Putamen (tissue), 1 donor: ENCODE measurements around the gene PRPF6.

Source experiments
- DNase-seq: peaks from one replicate; pipeline ENCODE4 v3.0.0-alpha.2; 2016; ENCODE audit warnings: low spot score

Gene PRPF6

DNA sequence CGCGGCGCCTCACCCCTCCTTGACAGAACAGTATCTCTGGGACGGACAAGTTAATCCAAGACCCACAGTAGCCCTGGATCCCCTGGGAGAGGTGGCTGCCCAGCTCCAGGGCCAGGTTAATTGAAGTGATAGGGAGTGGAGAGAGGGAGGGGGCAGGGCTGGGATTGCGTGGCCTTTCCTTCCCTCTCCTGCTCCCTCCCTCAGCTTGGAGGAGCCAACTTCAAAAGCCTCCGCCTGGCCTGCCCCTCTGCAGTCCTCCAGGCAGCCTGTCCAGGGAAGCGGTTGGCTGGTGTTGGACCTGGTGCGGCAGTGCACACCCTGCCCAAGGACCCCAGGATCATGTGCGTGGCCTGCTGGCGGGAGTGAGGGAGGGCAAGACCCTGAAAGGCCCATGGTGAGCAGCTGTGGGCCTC lies 55.0 kb downstream of the PRPF6 start, which contains the start of gene C20orf204:
TSS of gene C20orf204 (plus strand) at position 250 of the 413 bp plus-strand sequence. CDS start at position 392, 142 bp downstream.
- DNase-seq: no peak

DNA sequence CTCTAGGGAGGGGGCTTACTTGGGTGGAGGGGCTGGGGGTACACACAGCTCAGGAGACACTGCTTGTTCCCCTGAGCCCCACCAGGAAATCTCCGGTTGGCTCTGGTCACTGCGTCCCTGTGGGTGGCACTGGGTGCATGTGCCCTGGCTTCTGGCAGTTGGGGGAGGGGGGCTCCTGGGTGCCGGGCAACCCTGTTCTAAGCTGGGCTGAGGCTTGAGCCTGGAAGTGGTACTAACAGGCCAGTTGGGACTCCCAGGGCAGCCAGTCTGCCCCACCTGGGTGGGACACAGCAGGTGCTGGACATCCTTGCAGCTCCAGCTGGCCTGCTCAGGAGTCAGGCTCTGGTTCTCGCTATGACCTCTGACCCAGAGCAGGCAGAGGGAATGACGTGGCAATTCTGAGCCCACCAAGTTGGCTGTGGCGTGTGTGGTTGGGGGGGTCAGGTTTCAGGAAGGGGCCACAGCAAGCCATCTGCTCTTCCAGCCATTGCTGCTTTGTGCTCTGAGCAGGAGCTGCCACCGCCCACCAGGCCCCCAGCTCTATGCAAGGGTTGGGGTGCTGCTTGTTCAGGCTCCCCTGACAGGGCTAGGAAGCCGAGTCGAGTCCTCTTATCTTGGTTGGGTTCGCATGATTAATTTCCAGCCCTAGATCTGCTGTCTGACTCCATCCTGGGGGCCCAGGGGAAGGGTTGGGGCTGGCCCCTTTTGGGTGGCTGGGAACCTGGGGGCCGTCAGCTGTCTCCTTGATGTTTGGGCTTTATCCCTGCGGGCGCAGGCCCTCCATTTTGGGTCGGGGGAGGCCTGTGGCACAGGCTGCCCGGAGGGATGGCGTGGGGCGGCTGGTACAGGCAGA lies 55.6 kb downstream of the PRPF6 start:
- DNase-seq: no peak

DNA sequence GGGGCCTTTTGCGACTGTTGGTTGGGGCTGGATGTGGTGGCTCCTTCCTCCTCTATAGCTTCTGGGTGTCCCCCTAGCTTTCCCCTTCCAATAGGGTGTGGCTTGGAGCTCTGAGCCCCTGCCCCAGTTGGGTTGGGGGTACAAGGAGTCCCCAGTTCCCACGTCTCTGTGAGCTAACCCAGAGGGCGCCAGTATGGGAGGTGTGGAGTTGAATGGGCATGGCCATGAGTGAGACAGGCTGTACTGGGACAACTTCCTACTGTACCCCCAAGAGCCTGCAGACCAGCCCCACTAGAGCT lies 56.2 kb downstream of the PRPF6 start:
- no peak for DNase-seq

DNA sequence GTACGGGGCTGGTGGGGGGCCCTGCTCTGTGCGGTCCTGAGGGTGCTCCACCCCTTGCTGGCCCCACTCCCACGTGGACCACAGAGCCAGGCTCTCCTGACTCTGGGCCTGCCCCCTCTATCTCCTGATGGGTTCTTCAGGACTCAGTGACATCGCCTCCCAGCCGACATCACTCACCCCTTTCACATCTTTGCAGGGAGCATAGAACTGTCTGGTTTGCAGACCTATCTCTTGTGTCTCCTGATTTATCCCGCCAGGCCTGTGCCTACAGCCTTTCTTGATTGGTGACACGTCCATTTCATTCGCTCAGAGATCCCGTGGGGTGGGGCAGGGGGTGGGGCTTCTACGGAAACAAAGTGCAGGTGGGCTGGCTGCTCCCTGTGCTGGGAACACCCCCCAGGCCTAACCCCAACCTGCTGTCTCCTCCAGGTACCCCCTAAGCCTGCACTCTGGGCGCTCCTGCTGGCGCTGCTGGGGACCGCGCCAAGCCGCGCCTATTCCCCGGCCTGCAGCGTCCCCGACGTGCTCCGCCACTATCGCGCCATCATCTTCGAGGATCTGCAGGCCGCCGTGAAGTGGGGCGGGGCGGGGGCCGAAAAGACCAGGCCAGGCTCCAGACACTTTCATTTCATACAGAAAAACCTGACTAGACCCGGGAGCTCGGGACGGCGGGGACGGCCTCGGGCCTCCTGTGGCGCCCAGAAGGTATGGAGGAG lies 56.7 kb downstream of the PRPF6 start:
- DNase-seq: no peak

DNA sequence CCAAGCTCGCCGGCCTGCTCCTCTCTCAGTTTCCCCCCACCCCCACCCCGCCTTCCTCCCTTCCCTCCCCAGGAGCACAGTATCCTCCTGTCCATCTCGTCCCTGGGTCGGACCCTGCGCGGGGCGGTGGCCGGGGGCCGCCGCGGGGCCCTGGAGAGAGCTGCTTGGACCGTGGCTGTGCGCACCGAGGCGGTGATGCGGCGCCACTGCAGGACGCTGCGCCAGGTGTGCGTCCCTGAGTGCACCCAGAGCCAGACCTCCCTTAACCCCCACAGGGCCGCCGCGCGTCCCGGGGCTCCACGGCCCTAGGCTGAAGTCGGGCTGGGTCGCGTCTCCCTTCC lies 57.3 kb downstream of the PRPF6 start:
- no peak for DNase-seq

DNA sequence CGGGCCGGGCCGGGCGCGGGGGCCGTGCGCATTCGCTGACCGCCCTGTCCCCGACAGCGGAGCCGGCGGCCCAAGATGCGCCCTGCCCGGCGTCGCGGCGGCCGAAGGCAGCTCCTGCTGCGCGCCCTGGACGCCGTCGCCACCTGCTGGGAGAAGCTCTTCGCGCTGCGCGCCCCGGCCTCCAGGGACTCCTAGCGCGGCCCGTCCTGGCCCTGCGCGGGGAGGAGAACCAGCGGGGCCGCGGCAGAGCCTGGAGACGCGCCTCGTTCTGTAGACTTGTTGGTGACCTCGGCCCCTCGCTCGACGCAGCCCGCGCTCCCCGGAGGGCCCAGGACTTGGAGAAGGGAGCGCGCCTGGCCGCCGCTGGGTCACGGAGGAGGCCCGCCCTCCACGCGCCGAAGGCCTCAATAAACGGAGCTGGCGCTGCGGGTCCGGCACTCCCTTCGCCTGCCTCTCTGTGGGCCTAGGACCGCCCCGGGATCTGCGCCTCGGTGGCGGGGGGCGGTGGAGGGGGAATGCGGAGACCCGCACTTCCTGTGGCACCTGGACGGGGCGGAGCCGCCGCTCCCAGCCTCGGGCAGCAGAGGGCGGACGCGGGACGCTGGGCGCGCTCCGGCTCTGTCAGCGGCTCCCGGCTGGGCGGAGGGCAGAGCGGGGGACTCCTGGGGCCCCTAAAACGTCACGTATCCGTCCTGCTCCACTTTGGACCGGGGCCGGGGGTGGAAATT lies 57.8 kb downstream of the PRPF6 start:
- no peak for DNase-seq

DNA sequence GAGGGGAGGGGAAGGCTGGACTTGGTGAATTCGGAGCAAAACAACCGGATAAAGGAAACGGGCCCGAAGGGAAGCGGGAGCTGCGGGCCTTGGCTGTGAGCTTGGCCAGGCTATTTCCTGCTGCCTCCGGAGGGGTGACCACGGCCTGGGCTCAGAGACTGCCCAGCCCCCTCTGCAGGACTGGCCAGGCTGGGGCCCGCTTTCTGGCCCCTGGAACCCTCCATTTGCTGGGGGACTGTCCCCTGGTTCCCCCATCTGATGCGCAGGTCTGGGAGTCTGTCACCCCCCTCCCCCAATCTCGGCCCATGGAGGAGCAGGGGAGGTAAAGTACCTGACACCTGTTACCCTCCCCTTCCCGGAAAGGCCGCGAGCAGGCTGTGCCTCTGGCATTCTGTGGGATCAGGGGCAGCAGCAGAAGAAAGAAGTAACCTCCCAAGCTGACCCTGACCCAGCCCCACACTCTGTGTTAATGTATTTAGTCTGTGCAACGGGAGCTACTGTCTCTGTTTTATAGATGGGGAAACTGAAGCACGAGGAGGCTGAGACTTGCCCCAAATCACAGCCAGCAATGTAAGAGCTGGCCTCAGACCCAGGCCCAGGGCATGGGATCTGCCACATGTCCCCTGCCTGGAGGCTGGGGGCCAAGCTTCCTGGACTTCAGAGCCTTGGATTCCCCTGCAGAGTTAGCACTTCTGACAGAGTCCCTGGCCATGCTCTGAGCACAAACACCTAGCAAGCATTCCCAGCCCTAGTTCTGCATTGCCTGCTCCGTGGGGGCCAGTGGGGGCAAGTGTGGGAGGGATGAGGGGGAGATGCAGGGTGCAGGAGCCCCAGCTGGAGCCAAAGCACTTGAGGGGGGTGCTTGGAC lies 58.6 kb downstream of the PRPF6 start:
- DNase-seq: no peak

DNA sequence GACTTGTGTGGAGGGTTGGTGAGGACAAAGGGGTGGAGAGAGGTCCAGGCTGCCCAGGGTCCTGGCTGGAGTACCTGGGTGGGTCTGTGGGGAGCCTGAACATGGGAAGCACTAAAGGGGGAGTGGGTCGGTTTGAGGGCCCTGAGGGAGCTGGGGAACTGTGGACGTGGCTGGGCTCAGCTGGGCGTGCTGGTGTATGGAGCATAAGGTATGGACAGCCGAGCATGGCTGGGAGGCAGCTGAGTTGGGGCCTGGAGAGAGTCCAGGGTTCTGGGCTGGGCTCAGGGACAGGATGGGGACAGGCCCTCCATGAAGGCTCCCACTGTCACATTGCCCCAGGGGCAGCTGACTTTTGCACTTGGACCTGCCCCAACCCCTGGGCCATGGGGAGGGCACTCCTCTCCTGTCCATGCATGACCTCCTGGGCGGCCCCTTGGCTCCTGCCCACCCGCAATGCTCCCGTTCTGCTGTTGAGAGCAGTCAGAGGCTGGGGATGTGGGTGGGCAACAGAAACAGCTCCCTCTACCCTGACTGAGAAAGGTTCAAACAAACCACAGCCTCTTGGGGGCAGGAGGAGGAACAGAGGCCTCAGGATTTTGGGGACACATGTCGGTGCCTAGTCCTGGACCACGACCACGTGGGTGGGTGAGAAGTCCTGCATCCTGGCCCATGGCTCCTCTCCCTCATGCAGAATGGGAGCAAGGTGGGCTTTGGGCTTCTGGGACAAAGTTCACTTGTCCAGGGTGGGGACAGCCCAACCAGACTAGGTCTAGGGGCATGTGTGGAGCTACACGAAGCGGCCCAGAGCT lies 59.5 kb downstream of the PRPF6 start:
- no peak for DNase-seq

DNA sequence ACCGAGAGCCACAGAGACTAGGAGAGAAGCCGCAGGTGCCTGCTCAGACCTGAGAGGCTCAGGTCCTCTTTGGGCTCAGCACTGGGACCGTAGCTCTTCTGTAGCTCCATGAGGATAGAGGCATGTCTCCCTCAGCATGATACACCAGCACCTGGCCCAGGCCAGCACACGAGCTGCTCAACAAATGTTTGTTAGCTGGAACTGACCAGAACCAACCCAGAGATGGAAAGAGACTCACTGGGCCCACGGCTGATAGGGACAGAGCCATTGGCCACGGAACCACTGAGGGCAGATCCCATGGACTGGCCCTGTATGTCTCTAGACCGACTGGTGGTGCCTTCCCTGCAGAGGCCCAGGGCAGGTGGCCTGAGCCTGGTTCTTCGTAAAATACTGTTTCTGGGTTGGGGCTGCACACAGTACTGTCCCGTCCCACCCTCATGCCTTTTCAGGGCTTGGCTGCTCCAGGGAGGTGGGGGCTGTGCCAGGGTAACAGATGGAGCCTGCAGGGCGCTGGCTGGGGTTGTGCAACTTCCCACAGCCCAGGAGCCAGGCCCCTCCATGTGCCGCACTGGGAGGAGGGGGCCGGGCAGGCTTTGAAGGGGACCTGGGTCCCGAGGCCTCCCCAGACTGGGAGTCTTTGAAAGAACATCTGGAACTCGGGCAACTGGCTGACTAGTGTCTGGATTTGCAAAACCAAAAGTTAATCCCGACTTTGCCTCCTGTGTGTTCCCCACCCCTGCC lies 60.3 kb downstream of the PRPF6 start:
- DNase-seq: no peak

DNA sequence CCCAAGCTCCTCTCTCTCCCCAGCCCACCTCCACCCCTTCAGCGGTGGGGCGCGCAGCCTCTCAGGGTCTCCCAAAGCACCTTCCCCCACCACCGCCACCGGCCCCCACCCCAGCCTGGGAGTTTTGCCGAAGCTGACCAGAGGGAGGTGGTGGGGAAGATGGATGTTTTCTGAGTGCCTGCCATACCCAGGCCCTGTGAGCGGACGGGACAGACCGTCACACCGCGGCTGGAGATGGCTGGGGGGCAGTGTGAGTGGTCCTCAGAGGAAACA lies 60.8 kb downstream of the PRPF6 start:
- no peak for DNase-seq

DNA sequence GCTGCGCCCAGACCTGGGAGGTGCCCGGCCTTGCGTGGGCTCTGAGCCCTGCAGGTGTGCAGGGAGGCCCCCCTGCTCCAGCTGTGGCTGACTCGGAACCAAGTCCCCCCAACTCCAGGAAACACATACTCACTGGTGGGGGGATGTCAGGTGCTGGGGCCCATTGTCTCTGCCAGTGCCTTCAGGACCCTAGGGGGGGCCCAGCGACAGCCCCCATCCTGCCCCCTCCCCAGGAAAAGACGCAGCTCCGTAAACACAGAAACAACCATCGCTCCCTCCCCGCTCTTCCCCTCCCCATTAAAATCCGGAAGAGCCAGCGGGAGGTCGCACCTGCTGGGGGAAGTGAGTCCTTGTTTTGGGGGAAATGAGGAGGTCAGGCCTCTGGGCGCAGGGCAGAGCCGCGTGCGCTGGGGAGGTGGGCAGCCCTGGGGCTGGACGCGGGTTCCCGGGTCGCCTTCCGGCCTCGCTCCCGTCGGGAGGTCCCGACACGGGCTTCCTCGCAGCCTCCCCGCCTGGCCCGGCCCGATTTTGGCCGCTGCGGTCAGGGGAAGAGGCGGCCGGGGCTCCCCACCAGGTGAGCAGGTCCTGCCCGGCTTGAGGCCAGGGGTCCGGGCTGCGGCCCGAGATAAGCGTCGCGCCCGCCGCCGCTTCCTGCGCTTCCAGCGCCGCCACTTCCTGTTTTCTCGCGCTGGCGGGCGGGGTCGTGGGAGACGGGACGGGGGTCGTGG lies 61.3 kb downstream of the PRPF6 start:
- no peak for DNase-seq

DNA sequence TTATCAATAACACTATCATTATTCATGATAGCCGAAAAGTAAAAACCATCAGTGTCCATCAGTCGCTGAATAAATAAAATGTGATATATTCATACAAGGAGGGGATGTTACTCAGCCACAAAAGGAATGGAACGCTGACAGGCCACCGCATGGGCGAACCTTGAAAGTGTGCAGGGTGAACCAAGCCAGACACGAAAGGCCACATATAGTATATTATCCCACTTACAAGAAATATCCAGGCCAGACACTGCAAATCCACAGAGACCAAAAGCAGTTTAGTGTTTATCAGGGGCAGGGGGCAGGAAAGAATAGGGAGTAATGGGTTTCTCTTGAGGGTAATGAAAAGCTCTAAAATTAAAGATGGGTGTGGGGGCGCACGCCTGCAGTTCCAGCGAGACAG lies 62.8 kb downstream of the PRPF6 start:
- DNase-seq: no peak

DNA sequence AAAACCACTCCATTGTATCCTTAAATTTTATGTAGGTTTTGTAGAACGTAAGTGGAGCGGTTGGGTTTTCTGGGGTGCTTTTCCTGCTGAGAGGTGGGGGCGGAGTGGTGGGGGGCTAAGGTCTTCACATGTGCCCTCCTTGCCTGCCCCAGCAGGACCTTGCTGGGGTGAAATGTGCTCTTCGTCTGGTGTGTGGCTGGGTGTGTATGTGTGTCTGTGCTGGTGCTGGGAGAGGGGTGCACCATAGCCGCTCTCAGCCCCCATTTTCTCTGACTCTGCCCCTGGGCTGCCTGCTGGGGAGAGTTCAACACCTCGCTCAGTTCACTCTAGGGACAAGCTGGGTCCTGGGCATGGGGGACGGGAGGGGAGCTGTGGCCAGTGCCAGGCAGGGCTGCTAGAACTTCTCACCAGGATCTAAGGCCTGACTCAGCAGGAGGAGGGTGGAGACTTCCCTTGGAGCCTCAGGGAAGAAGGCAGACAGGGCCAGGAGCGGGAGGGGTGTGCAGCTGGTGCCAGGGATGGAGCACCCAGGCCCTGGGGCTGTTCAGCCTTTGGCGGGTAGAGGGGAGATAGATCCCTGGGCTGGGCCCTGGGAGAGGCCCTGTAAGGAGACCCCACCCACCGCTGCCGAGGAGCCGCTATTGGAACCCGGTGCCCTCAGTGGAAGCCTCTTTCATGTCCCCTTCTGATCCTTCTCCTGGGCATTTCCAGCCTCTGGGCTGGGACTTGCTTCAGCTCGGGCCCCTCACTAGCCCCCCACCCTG lies 63.7 kb downstream of the PRPF6 start:
- DNase-seq: no peak

DNA sequence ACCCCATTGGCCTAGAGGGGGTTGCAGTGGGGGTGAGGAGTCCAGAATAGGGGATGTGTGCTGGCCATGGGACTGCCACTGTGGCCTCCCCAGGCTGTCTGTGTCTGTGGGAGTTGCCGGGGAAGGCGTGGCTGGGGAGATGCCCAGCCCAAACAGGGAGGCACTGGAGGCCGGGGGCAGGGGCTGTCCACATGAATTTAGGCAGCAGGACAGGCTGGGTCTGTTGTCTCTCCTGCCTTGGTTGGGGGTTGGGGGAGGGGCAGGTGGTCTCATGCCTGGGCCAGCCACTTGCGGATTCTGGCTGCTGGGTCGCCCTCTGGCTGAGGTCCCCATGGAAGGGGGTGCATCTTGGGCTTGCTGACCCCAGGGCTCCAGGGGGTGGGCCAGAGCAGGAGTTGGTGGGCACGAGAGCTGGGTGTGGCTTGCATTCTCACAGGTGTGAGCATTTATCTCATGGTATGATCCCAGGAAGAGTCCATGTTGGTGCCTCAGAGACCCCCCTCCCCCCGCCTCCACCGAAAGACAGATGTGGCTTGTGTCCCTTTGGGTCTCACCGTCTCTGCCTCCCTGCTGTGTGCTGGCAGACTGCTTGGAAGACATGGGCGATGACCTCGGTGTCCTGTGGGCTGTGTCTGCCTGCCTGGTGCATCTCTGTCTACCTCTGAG lies 64.5 kb downstream of the PRPF6 start:
- DNase-seq: no peak

DNA sequence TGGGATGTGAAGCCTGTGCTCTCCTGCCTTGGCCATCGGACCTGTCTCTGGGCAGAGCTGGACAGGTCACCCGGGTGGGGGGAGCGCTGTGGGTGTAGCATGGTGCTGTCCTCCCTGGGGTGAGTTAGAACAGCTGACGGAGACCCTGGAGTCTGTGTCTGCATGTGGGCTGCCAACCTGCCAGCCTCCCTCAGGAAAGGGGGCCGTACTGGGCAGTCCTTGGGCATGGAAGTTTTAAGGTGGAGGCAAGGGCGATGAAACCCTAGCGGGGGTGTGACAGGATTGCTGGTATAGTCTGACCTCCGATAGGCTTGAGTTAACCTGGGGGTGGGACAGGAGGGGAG lies 66.1 kb downstream of the PRPF6 start:
- no peak for DNase-seq

DNA sequence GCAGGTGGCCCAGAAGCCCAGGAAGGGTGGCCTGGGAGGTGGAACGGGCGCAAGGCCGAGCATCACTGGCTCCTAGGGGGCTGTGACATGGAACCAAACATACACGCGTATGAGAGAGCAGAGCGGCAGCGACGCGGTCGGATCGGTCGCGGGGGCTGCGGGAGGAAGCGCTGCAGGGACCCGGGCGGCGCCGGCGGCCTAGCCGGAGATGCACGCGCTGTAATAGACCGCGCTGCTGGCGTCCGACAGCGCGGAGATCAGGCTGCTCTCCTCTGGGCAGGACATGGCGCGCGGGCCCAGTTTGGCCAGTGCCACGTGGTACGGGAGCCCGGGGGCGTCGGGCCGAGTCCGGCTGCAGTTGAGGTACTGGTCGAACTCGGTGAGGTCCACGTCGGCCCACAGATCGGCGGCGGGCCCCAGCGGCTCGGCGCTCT lies 67.1 kb downstream of the PRPF6 start:
- DNase-seq: no peak

DNA sequence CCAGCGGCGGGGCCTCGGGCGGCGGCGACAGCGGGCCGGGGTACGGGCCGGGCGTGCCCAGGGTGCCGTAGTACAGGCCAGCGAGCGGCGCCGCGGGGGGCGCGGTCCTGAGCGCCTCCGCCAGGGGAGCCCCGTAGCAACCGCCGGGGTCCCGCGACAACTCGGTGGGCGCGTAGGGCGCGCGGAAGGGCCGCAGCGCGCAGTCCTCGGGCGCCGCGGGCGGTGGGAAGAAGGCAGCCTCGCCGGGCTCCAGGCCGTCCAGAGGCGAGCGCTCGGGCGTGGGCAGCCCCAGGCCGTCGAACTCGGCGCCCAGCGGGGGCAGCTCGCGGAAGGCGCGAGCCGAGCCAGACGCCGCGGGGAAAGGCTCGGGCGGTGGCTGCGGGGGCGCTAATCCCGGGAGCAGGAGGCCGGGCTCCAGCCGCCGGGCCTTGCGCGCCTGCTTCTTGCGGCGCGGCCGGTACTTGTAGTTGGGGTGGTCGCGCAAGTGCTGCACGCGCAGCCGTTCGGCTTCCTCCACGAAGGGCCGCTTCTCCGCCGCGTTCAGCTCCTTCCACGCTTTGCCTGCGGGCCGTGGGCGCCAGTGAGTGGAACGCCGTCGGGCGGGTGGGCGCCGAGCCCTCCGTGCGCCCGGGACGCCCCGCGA lies 67.6 kb downstream of the PRPF6 start:
- DNase-seq: no peak
